Measurements from ENCODE around the gene IDH3B.
"Not testable (repeated sequence)": the region's sequence is repeated elsewhere in the genome, so short reads cannot be mapped to it uniquely, and the experiment has no call there.

The IDH3B gene

GRCh38 chr20:2663887-2664719 is at the start of gene IDH3B:
Gene IDH3B, minus strand, starts transcription at chr20:2664216. Its CDS starts 28 bp downstream, at chr20:2664188.
- peak; percentile 87 for DNase-seq

DNA sequence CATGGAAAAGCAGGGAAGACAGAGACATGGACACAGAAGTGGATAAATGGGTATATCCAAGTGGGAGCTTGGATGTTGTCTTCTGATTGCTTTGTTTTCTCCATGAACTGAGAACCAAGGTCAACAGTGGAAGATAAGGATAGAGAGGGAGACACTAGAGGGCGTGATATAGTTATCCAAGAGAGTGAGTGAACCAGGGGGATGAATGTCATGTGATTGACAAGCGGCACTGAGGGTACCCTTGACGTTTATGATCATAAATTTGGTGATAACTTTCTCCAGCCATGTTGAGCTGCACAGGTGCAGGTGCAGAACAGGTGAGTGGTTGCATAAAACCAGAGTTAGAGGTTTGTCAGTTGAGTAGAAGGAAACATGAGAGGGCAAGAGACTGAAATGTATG is 49.3 kb upstream of the IDH3B start:
- DNase-seq = peak; percentile 3

- peak; percentile 5 for DNase-seq
Observed at GRCh38 chr20:2709205-2709981, 45.4 kb upstream of the IDH3B start.

DNA sequence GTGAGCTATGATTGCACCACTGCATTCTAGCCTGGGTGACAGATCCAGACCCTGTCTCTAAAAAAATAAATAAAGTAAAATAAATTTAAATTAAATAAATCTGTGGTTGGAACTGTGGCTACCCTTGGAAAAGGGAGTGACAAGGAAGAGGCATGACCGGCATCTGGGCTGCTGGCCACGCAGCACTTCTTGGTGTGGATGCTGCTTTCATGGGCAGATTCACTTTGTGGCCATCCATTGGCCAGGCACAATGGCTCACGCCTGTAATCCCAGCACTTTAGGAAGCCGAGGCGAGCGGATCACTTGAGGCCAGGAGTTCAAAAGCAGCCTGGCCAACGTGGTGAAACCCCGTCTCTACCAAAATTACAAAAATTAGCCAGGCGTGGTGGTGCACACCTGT is 44.6 kb upstream of the IDH3B start:
- no peak for DNase-seq

DNA sequence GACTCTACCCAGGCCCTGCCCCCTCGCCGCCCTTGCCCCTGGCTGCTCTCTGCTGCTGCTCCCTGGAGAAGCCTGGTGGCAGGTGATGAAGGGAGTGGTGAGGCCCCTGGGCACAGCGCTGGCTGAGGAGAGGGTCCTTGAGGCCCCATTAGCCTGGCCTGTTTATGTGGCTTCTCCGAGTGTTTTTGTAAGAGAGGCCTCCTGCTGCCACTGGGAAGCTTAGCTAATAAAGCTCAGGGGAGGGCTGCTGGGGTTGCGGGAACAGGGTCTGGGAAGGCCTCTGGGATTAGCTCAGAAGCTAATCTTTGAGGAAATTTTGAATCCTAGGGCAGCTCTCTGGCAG is 44.0 kb upstream of the IDH3B start:
- DNase-seq = no peak

- no peak for DNase-seq
Observed at GRCh38 chr20:2707353-2708072, 43.5 kb upstream of the IDH3B start.

DNA sequence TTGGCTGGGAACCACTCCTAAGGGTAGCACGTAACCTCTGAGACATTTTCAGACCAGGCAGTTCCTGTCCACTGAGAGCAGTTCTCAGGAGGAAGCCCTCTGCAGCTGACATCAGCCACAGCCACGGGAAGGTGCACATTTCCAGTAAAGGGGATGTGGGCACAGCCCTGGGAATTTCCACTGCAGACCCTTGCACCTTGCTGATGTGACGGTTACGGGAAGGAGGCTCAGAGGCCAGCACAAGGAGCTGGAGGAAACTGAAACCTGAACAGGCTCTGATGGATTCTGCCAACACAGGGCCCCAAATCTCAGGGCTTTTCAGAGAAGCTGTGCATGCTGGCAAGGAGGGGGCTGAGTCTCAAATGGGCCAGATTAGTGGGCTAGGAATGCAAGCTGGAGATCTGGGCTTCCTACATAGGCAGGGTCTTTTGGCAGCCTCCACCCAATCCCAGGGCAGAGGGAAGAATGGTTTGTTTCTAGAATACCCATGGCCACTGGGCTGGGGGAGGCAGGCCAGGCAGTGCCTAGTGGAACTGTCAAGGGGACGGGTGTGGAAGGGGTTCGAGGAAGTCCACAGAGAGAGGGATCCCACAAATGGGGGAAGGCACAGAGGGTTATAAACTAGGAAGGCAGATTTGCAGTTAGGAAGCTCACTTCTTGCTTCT is 42.8 kb upstream of the IDH3B start:
- no peak for DNase-seq

GRCh38 chr20:2705931-2706645 is 42.1 kb upstream of the IDH3B start:
- no peak for DNase-seq

DNA sequence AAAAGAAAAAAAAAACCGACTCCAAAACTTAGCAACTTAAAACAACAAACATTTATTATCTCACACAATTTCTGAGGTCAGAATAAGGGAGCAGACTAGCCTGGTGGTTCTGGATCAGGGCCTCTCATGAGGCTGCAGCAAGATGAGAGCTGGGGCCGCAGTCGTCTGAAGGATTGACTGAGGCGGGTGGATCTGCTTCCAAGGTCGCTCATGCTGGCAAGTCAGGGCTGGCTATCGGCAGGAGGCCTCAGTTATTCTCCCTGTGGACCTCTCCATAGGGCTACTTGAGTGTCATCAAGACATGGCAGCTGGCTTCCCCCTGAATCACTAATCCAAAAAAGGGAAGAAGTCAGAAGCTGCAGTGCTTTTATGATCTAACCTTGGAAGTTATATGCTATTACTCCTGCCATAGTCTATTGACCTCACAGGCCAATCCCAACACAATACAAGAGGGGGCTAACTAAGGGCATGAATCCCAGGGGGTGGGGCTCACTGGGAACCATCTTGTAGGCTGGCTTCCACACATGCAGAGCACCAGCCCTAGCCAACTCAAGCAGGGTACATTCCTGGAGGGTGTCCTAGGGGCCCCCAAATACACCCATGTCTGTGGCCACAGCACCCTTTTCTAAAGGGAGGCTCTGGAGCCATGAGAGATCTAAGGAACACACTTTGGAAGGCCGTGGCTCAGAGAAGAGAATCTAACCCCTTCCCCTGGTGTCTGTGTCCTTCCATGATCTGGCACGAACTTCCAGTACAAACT is 39.9 kb upstream of the IDH3B start:
- no peak for DNase-seq

GRCh38 chr20:2701671-2702081 is 37.7 kb upstream of the IDH3B start:
- DNase-seq = no peak

DNA sequence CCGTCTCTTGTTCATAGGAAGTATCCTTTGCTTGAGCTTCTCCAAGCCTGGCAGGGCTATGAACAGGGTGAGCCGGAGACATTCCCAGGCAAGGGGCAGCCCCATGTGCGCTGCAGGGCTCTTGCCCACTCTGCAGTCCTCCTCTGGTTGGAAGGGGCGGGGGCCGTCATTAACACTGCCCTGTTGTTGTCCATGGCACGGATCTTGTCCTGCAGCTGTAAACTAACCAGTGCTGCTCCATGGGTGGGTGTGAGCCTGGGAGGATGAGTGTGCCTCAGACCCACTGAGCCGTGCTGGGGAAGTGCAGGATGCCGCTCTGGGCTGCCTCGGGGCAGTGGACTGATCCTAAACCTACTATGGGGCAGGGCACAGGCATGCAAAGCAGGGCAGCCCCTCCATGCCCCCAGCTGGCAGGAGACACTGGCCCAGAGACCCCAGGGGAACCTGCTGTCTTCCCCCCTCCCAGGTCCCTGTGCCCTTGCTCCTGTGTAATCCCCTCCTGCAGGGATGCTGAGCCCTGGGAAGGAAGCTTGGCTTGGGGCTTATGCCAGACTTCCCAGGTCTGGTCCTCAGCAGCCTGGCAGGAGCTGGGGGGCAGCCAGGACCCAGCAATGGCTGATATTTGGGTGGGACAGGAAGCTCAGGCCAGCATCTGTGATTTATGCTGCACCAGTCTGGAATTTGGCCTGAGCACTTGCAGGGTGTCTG is 37.1 kb upstream of the IDH3B start:
- no peak for DNase-seq

- no peak for DNase-seq
Observed at GRCh38 chr20:2699775-2700413, 35.9 kb upstream of the IDH3B start.

DNA sequence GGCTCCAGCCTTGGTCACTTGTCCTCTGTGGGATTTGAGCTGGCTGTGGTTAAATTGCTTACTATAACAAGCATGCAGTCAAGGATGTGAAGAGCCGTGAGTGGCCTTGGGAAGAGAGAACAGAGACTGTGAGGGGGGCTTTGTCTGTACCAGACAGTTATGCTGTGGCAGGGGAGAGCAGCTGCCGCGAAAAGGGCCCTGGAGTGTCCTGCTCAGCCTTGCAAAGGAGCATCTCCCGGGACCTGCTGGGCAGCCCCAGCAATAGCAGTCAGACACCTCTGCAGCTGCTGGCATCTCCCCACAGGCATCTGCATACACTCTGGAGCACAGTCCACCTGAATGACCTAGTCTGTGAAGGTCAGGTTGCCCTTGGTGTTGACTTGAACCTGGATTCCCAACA is 34.9 kb upstream of the IDH3B start:
- DNase-seq = no peak

DNA sequence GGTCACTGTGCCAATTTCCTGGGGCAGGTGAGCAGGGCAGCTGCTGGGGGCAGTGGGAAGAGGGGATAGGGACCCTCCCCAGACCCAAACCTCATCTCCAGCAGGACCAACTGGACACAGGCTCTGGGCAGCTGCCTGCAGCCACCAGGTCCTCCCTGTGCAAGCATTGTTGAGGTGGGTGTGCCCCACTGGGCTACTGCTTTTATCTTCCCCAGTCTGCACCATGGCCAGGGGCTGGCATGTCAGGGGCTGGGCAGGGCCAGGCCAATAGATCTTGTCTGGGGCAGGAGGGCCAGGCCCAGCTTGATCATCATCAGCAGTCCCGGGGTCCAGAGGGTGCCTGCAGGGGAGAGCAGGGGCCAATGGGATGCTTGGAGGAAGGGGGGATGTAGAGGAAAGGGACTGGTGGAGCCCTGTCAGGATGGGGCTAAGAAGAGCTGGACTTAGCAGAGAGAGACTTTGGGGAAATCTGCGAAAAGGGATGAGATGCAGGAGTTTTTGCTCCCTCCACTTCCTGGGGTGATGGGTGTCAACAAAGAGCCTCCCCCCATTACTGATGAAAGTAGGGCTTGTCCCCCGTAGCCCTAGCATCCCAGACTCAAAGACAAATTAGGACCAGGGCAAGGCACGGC is 34.3 kb upstream of the IDH3B start:
- DNase-seq = no peak

GRCh38 chr20:2697768-2698167 is 33.8 kb upstream of the IDH3B start:
- no peak for DNase-seq

- DNase-seq = no peak
Observed at GRCh38 chr20:2696646-2697045, 32.6 kb upstream of the IDH3B start.

- DNase-seq = not testable (repeated sequence)
Observed at GRCh38 chr20:2695984-2696525, 32.0 kb upstream of the IDH3B start.

DNA sequence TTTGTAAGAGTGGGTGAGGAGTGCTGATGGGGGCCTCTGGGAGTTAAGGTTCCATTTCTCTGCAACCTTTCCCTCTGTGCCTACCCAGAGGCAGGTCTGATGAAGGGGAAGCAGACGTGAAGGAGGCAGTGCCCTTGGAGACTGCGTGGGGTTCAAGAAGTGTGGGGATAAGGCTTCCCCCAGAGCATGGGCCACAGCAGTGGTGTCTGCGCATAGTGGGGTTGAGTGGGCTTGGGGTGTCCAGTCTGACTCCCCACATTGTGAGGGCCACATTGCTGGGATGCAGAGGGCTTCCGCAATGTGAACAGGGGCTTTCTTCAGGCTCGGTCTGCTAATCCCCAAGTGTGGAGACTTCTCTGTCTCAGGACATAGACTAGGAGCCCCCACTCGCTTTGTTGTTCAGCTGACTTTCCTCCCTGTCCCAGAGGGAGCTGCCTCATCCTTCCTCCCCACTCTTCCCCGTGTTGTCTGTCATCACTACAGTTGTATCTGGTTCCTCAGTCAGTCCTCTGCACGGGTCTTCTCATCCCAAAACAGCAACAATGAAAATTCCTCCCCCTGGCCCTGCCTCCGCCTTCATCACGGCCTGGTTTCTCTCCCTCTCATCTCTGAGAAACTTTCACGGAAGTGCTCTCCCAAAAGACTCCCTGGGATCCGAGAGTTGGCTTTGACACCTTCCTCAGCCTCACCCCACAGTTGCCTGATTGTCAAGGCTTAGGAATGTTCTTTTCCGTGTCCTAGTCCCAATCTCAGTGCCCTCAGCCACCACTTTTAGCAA is 31.4 kb upstream of the IDH3B start:
- DNase-seq = no peak

- no peak for DNase-seq
Observed at GRCh38 chr20:2694519-2694918, 30.5 kb upstream of the IDH3B start.

Measured in COR-L47 (cell line).